Endothelial cell of umbilical vein (primary cell): ENCODE measurements around the gene YBX3. TPM values are rescaled to one million over a fixed set of nuclear protein-coding genes. Genes with fewer than 3 reads are reported as not detected.

Source experiments
- BruUV-seq: library from RNA; stranded (reverse); fragments of 400-500 nt; replicated peaks from 2 replicates; lab custom pipeline; 2021; lab: Mats Ljungman, UMichigan
- CTCF ChIA-PET: fragments of 300-600, 350-600 bp; sonication (Branson Sonifier 250); formaldehyde crosslinking; loops from one replicate; lab custom pipeline; 2021; ENCODE audit warnings: antibody characterized with exemption, inconsistent platforms; lab: Charles Lee
- POLR2A ChIA-PET: fragments of 300-600, 350-600 bp; sonication (Branson Sonifier 250); formaldehyde crosslinking; loops from one replicate; lab custom pipeline; 2021; ENCODE audit warnings: antibody characterized with exemption, inconsistent platforms; lab: Charles Lee
- DNase-seq: peaks from one replicate; pipeline ENCODE4 v3.0.0-alpha.2; 2011; ENCODE audit warnings: low read depth, low spot score
- FAIRE-seq: peaks from 2 replicates; lab custom pipeline; 2011; peaks lifted over from hg19 to GRCh38; lab: Jason Lieb, UNC
- H2AFZ ChIP-seq: 2 replicates; pipeline ENCODE4 v1.6.0; 2012; ENCODE audit warnings: low read depth, low read length, control low read depth, inconsistent platforms
- H3K27ac ChIP-seq: 2 replicates; pipeline ENCODE4 v1.5.1; 2011; ENCODE audit warnings: low read depth, mild to moderate bottlenecking, control low read depth, low read length, moderate library complexity; ENCODE audit not compliant: insufficient read depth
- H3K27me3 ChIP-seq, 2 experiments: 2 replicates each; pipeline versions ENCODE4 v1.6.0 to v1.6.1; 2011; ENCODE audit warnings: low read length in 2 of 2, mixed read lengths in 1 of 2; ENCODE audit not compliant: control insufficient read depth in 2 of 2, insufficient read depth in 2 of 2
- H3K36me3 ChIP-seq, 2 experiments: 2 replicates in 1 of 2; 3 replicates in 1 of 2; pipeline ENCODE4 v1.5.1; 2011; ENCODE audit warnings: low read length in 2 of 2, mild to moderate bottlenecking in 1 of 2, moderate library complexity in 1 of 2; ENCODE audit not compliant: control insufficient read depth in 2 of 2, insufficient read depth in 2 of 2; ENCODE audit errors: extremely low read depth in 1 of 2
- H3K4me1 ChIP-seq: 3 replicates; pipeline ENCODE4 v1.5.1; 2011; ENCODE audit warnings: mild to moderate bottlenecking, low read length; ENCODE audit not compliant: control insufficient read depth, insufficient read depth; ENCODE audit errors: extremely low read depth
- H3K4me2 ChIP-seq: 2 replicates; pipeline ENCODE4 v1.6.1; 2011; ENCODE audit warnings: low read length, control low read depth, mixed read lengths; ENCODE audit not compliant: insufficient read depth
- H3K4me3 ChIP-seq, 3 experiments: fragments of 200-600 bp in 1 of 3; sonication (generic), shearing (Covaris generic) in 1 of 3; replicated peaks in 1 of 3; 2 replicates each; pipeline ENCODE4 v1.5.1; 2011 to 2016; ENCODE audit warnings: control low read depth in 3 of 3, low read length in 3 of 3, mild to moderate bottlenecking in 2 of 3, inconsistent platforms in 1 of 3, low read depth in 1 of 3, moderate library complexity in 1 of 3; ENCODE audit not compliant: insufficient read depth in 1 of 3
- H3K79me2 ChIP-seq: 2 replicates; pipeline ENCODE4 v1.6.0; 2012; ENCODE audit warnings: low read length, inconsistent platforms; ENCODE audit not compliant: control insufficient read depth, insufficient read depth
- H3K9ac ChIP-seq: replicated peaks from 2 replicates; pipeline ENCODE3; 2011; ENCODE audit warnings: low read length, control low read depth; ENCODE audit not compliant: insufficient read depth; ENCODE audit errors: extremely low read depth
- H3K9me1 ChIP-seq: replicated peaks from 3 replicates; pipeline ENCODE4 v1.6.0; 2011; ENCODE audit warnings: mild to moderate bottlenecking, low read length; ENCODE audit not compliant: control insufficient read depth, insufficient read depth; ENCODE audit errors: extremely low read depth
- H3K9me3 ChIP-seq: replicated peaks from 2 replicates; pipeline ENCODE4 v1.5.1; 2012; ENCODE audit warnings: low read length, inconsistent platforms; ENCODE audit not compliant: control insufficient read depth, insufficient read depth
- H4K20me1 ChIP-seq: replicated peaks from 2 replicates; pipeline ENCODE3; 2011; ENCODE audit warnings: mild to moderate bottlenecking, low read length; ENCODE audit not compliant: control insufficient read depth, insufficient read depth; ENCODE audit errors: extremely low read depth
- CTCF ChIP-seq, 2 donors: IDR thresholded peaks; 1 replicate in 1 of 2; 2 replicates in 1 of 2; pipeline ENCODE4 v1.5.1; 2011; ENCODE audit warnings: low read length in 2 of 2, mild to moderate bottlenecking in 2 of 2, moderate library complexity in 2 of 2, control low read depth in 1 of 2, inconsistent platforms in 1 of 2, low read depth in 1 of 2; ENCODE audit not compliant: insufficient read depth in 1 of 2; ENCODE audit errors: extremely low read depth in 1 of 2
- EZH2 ChIP-seq: IDR thresholded peaks from 2 replicates; pipeline ENCODE4 v1.6.1; 2012; ENCODE audit warnings: borderline replicate concordance, low read depth, mild to moderate bottlenecking, moderate library complexity, low read length, inconsistent platforms; ENCODE audit not compliant: severe bottlenecking
- FOS ChIP-seq: IDR thresholded peaks from 2 replicates; pipeline ENCODE4 v1.6.1; 2011; ENCODE audit warnings: mild to moderate bottlenecking, low read length, moderate library complexity, borderline replicate concordance; ENCODE audit not compliant: insufficient read depth
- GATA2 ChIP-seq: IDR thresholded peaks from 2 replicates; pipeline ENCODE4 v1.7.0; 2011; ENCODE audit warnings: low read depth, mild to moderate bottlenecking, moderate library complexity, mixed read lengths, low read length; ENCODE audit not compliant: insufficient read length, insufficient read depth
- JUN ChIP-seq: IDR thresholded peaks from 2 replicates; pipeline ENCODE4 v1.6.1; 2011; ENCODE audit warnings: borderline replicate concordance, low read depth; ENCODE audit not compliant: insufficient read length, insufficient read depth
- MAX ChIP-seq: IDR thresholded peaks from 2 replicates; pipeline ENCODE4 v1.6.1; 2011; ENCODE audit not compliant: insufficient read depth, insufficient read length
- MYC ChIP-seq: IDR thresholded peaks from one replicate; pipeline ENCODE4 v1.6.1; 2011; ENCODE audit warnings: mild to moderate bottlenecking, low read depth, low read length
- POLR2A ChIP-seq: IDR thresholded peaks from 2 replicates; pipeline ENCODE4 v1.6.1; 2012; ENCODE audit warnings: low read depth, mild to moderate bottlenecking, control low read depth, low read length
- POLR2AphosphoS5 ChIP-seq: IDR thresholded peaks from 2 replicates; pipeline ENCODE4 v1.6.1; 2012; ENCODE audit warnings: low read depth, mild to moderate bottlenecking, control low read depth, low read length, moderate library complexity; ENCODE audit not compliant: insufficient read depth
- dilution Hi-C: fragments of 300-500 bp; cut with MboI; formaldehyde crosslinking; loops from one replicate; pipeline ENCODE4 v1.15.0; 2019; ENCODE audit warnings: low sequenced_read_pairs; ENCODE audit not compliant: extremely low pct_ligation_motif_present
- intact Hi-C: fragments of 100-400 bp; cut with micrococcal nuclease; formaldehyde crosslinking; loops from one replicate; pipeline ENCODE4 v1.10.0; 2022
- polyA plus RNA-seq, 4 experiments: library from polyadenylated mRNA; depleted of rRNA in 3 of 4; stranded (reverse) in 3 of 4; unstranded in 1 of 4; fragments of >200 nt; gene quantifications; 2 replicates each; pipeline versions ENCODE4 v1.2.1 to v1.2.3, GENCODE V29; 2011 to 2012; ENCODE audit warnings: missing spikeins in 1 of 4
- total RNA-seq: library from RNA; stranded (reverse); gene quantifications from 2 replicates; pipeline ENCODE4 v1.2.3, GENCODE V29; 2021

The YBX3 gene
- total and polyA plus RNA-seq, 2 donors (not counting 3 experiments of a cell fraction or from before 2014, with no cell fraction given) = 137 to 441 TPM

GRCh38 chr12:10664499-10664898 lies 58.6 kb downstream of the YBX3 start:
- CTCF ChIA-PET = no interaction called here
- dilution Hi-C loops (no loop called here), intact Hi-C loops (no loop called here)
- Histone ChIP-seq H4K20me1 (no peaks in the 10 kb centered on the region), H2AFZ (no peak overlapping the region), H3K36me3 (no peaks in the 10 kb centered on the region), H3K4me1 (peaks cover 25% of the 10 kb centered on the region), H3K9me1 (no peaks in the 10 kb centered on the region), H3K4me2 (no peak overlapping the region), H3K9ac (no peak overlapping the region), H3K27ac (no peak overlapping the region), H3K4me3 (no peak overlapping the region), H3K79me2 (peaks cover 64% of the 10 kb centered on the region), H3K27me3 (no peaks in the 10 kb centered on the region), H3K9me3 (no peaks in the 10 kb centered on the region)
- FAIRE-seq (no peak), DNase-seq (no peak)
- TF ChIP-seq EZH2 (no peak), MYC (no peak), GATA2 (no peak), CTCF (IDR thresholded peaks at IDR 0.05; ENCODE audit: extremely low read depth in 1 of 2, insufficient read depth in 1 of 2, low read depth in 1 of 2, low read length in 2 of 2) (no peak), POLR2A (no peak), JUN (no peak), POLR2AphosphoS5 (no peak), MAX (no peak), FOS (no peak)
- POLR2A ChIA-PET = no interaction called here
- no TSS peak for BruUV-seq
